CD14-positive monocyte (primary cell): ENCODE measurements around the gene RNU6-7. TPM values are rescaled to one million over a fixed set of nuclear protein-coding genes. Genes with fewer than 3 reads are reported as not detected.

Experiments
- DNase-seq, 3 donors: peaks; one replicate each; pipeline ENCODE4 v3.0.0-alpha.2; 2011 to 2022
- H2AFZ ChIP-seq: 2 replicates; pipeline ENCODE4 v1.6.0; 2012; ENCODE audit warnings: mild to moderate bottlenecking, low read depth, low read length, inconsistent platforms; ENCODE audit not compliant: insufficient read depth, poor library complexity, severe bottlenecking
- H3K27ac ChIP-seq, 2 donors: 1 replicate in 1 of 2; 2 replicates in 1 of 2; pipeline ENCODE4 v1.5.1; 2012 to 2013; ENCODE audit warnings: low read length in 2 of 2, control low read depth in 1 of 2, inconsistent platforms in 1 of 2, low read depth in 1 of 2, mild to moderate bottlenecking in 1 of 2
- H3K27me3 ChIP-seq, 2 donors: one replicate each; pipeline versions ENCODE4 v1.6.0 to v1.6.1; 2011 to 2013; ENCODE audit warnings: low read length in 2 of 2; ENCODE audit not compliant: control insufficient read depth in 2 of 2, insufficient read depth in 2 of 2
- H3K36me3 ChIP-seq, 2 donors: replicated peaks in 1 of 2; 1 replicate in 1 of 2; 2 replicates in 1 of 2; pipeline versions ENCODE4 v1.5.1 to v1.6.1; 2012 to 2013; ENCODE audit warnings: low read length in 2 of 2, control low read depth in 1 of 2, inconsistent platforms in 1 of 2, mild to moderate bottlenecking in 1 of 2; ENCODE audit not compliant: insufficient read depth in 2 of 2, control insufficient read depth in 1 of 2
- H3K4me1 ChIP-seq, 2 donors: 1 replicate in 1 of 2; 2 replicates in 1 of 2; pipeline versions ENCODE4 v1.5.1 to v1.6.1; 2012 to 2013; ENCODE audit warnings: low read length in 2 of 2, control low read depth in 1 of 2, inconsistent platforms in 1 of 2, mild to moderate bottlenecking in 1 of 2, moderate library complexity in 1 of 2; ENCODE audit not compliant: insufficient read depth in 2 of 2, control insufficient read depth in 1 of 2
- H3K4me2 ChIP-seq: replicated peaks from 2 replicates; pipeline ENCODE3; 2012; ENCODE audit warnings: low read length, moderate library complexity, mild to moderate bottlenecking; ENCODE audit not compliant: poor library complexity, severe bottlenecking; ENCODE audit errors: extremely low read depth
- H3K4me3 ChIP-seq, 3 experiments: fragments of 200-600 bp in 1 of 3; sonication (generic) in 1 of 3; replicated peaks in 1 of 3; 1 replicate in 2 of 3; 2 replicates in 1 of 3; pipeline ENCODE4 v1.5.1; 2011 to 2013; ENCODE audit warnings: low read length in 3 of 3, mild to moderate bottlenecking in 3 of 3, control low read depth in 2 of 3, low read depth in 2 of 3, inconsistent platforms in 1 of 3, moderate library complexity in 1 of 3
- H3K79me2 ChIP-seq: 2 replicates; pipeline ENCODE4 v1.6.0; 2012; ENCODE audit warnings: mild to moderate bottlenecking, control low read depth, inconsistent platforms, low read length, moderate library complexity; ENCODE audit not compliant: insufficient read depth
- H3K9ac ChIP-seq: 2 replicates; pipeline ENCODE4 v1.6.0; 2017; ENCODE audit warnings: low read length, mild to moderate bottlenecking; ENCODE audit not compliant: insufficient read depth, poor library complexity, severe bottlenecking
- H3K9me3 ChIP-seq, 2 donors: replicated peaks in 1 of 2; 1 replicate in 1 of 2; 2 replicates in 1 of 2; pipeline versions ENCODE4 v1.5.1 to v1.6.1; 2012 to 2013; ENCODE audit warnings: low read length in 2 of 2, control low read depth in 1 of 2; ENCODE audit not compliant: control insufficient read depth in 1 of 2, insufficient read depth in 1 of 2
- H4K20me1 ChIP-seq: 2 replicates; pipeline ENCODE4 v1.6.0; 2012; ENCODE audit warnings: mild to moderate bottlenecking, low read length, control low read depth, moderate library complexity; ENCODE audit not compliant: insufficient read depth
- H3K27ac Mint-ChIP-seq, 7 donors: one replicate each; pipeline ENCODE4 v1.8.0; 2020; ENCODE audit warnings: mild to moderate bottlenecking in 7 of 7, mixed read lengths in 7 of 7, moderate library complexity in 6 of 7, inconsistent platforms in 2 of 7
- H3K27me3 Mint-ChIP-seq, 3 donors: one replicate each; pipeline ENCODE4 v1.8.0; 2021 to 2022; ENCODE audit warnings: low read depth in 3 of 3, mild to moderate bottlenecking in 3 of 3, mixed read lengths in 3 of 3, moderate library complexity in 3 of 3, inconsistent platforms in 1 of 3
- H3K36me3 Mint-ChIP-seq, 2 donors: one replicate each; pipeline ENCODE4 v1.8.0; 2020; ENCODE audit warnings: mixed read lengths in 2 of 2, inconsistent platforms in 1 of 2, mild to moderate bottlenecking in 1 of 2
- H3K4me1 Mint-ChIP-seq: one replicate; pipeline ENCODE4 v1.8.0; 2020; ENCODE audit warnings: mild to moderate bottlenecking, mixed read lengths
- H3K4me3 Mint-ChIP-seq, 2 donors: one replicate each; pipeline ENCODE4 v1.8.0; 2020; ENCODE audit warnings: mild to moderate bottlenecking in 2 of 2, mixed read lengths in 2 of 2, moderate library complexity in 1 of 2
- H3K9me3 Mint-ChIP-seq, 7 donors: one replicate each; pipeline ENCODE4 v1.8.0; 2020 to 2022; ENCODE audit warnings: mixed read lengths in 7 of 7, mild to moderate bottlenecking in 6 of 7, moderate library complexity in 6 of 7, inconsistent platforms in 2 of 7
- WGBS: methylation state at CpG from one replicate; pipeline ENCODE4 v1.1.5; 2013; ENCODE audit warnings: missing lambda C conversion rate; ENCODE audit not compliant: insufficient coverage; 5-methylcytosine and 5-hydroxymethylcytosine counted together
- intact Hi-C, 2 donors: fragments of 100-400 bp; cut with micrococcal nuclease; formaldehyde crosslinking; loops; one replicate each; pipeline versions ENCODE4 v1.15.0 to v1.15.1; 2023
- polyA plus RNA-seq, 3 donors: library from polyadenylated mRNA; depleted of rRNA in 1 of 3; unstranded in 2 of 3; stranded (reverse) in 1 of 3; fragments of 300-500 nt in 2 of 3; fragments of >200 nt in 1 of 3; fragmentation: Illumina TruSeq in 2 of 3; gene quantifications; 1 replicate in 2 of 3; 2 replicates in 1 of 3; pipeline ENCODE4 v1.2.3, GENCODE V29; 2012 to 2021
- TF ChIP-seq, protein P1 (sequence below): fragments of 200-600 bp; IDR thresholded peaks from one replicate; pipeline ENCODE4 v1.8.0; 2022; ENCODE audit warnings: antibody characterized with exemption, mild to moderate bottlenecking

Gene RNU6-7
- polyA plus RNA-seq, 3 donors: not detected

DNA sequence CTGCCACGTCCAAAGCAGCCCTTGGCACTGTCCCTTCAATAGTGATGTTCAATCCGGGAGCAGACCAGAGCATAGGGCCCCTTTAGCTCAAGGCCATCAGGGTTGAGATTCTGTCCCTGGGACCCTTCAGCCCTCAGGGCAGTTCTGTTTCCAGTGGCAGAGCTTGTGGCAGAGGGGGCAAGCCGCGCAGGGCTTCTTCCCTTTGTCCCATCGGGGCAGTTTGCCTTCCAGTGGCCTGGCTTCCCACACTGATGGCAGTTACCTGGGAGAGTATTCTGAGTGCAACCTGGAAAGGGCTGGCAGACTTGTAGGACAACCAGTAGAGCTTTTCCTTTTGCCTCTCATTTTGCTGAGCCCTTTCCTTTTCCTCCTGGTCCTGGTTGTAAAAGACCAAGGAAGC, 44.9 kb downstream of the RNU6-7 start:
- Histone ChIP-seq H3K4me2 (no peak overlapping the region), H3K4me3 (no peak overlapping the region), H3K27ac (no peak overlapping the region), H2AFZ (no peak overlapping the region), H3K9ac (no peak overlapping the region), H4K20me1 (no peaks in the 10 kb centered on the region), H3K9me3 (no peaks in the 10 kb centered on the region), H3K4me1 (no peaks in the 10 kb centered on the region), H3K36me3 (no peaks in the 10 kb centered on the region), H3K27me3 (no peaks in the 10 kb centered on the region), H3K79me2 (no peaks in the 10 kb centered on the region)
- Mint-ChIP-seq H3K36me3 (no peaks in the 10 kb centered on the region), H3K4me1 (no peaks in the 10 kb centered on the region), H3K27me3 (peaks cover 0 to 1% (median 0%) of the 10 kb centered on the region in 3 donors), H3K4me3 (no peak overlapping the region), H3K27ac (peak overlapping the region in 1 of 7 donors; percentile 79), H3K9me3 (no peaks in the 10 kb centered on the region)
- no peak for DNase-seq
- WGBS: 95% methylated on average over 2 of the region's 5 CpGs
- TF ChIP-seq, protein P1, sequence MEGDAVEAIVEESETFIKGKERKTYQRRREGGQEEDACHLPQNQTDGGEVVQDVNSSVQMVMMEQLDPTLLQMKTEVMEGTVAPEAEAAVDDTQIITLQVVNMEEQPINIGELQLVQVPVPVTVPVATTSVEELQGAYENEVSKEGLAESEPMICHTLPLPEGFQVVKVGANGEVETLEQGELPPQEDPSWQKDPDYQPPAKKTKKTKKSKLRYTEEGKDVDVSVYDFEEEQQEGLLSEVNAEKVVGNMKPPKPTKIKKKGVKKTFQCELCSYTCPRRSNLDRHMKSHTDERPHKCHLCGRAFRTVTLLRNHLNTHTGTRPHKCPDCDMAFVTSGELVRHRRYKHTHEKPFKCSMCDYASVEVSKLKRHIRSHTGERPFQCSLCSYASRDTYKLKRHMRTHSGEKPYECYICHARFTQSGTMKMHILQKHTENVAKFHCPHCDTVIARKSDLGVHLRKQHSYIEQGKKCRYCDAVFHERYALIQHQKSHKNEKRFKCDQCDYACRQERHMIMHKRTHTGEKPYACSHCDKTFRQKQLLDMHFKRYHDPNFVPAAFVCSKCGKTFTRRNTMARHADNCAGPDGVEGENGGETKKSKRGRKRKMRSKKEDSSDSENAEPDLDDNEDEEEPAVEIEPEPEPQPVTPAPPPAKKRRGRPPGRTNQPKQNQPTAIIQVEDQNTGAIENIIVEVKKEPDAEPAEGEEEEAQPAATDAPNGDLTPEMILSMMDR: no peak
- intact Hi-C loops: no loop called here

DNA sequence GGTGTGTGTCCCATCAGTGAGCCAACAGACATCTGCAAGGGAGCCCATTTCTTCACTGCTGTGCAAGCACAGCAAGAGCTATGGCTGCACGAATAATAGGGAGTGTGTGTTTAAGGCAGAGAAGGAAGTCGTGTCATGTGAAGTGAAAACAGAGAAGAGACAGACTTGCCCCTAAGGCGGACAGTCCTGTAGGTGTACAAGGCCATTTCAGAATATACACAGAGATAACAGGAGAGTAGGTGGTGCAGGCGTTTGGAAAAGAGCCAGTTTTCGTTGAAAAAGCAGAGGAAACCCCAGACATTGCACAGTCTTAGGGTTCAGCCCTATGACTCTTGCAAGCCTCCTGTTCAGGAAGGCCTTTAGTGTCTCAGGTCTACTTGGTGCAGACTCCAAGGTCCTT, 47.5 kb downstream of the RNU6-7 start:
- H3K9ac ChIP-seq: no peak overlapping the region
- H3K4me1 ChIP-seq: no peaks in the 10 kb centered on the region
- Mint-ChIP-seq H3K9me3 (no peaks in the 10 kb centered on the region), H3K27ac (no peak overlapping the region), H3K4me1 (no peaks in the 10 kb centered on the region), H3K27me3 (peaks cover 0 to 1% (median 0%) of the 10 kb centered on the region in 3 donors), H3K36me3 (no peaks in the 10 kb centered on the region), H3K4me3 (no peak overlapping the region)
- H3K9me3 ChIP-seq: no peaks in the 10 kb centered on the region
- intact Hi-C loops: no loop called here
- H2AFZ ChIP-seq: no peak overlapping the region
- no peak overlapping the region for H3K4me3 ChIP-seq
- H3K79me2 ChIP-seq: no peaks in the 10 kb centered on the region
- H3K4me2 ChIP-seq: no peak overlapping the region
- H3K27me3 ChIP-seq: no peaks in the 10 kb centered on the region
- no peaks in the 10 kb centered on the region for H3K36me3 ChIP-seq
- TF ChIP-seq, protein P1: no peak
- DNase-seq: no peak
- no peak overlapping the region for H3K27ac ChIP-seq
- H4K20me1 ChIP-seq: no peaks in the 10 kb centered on the region
- 74% methylated on average over 5 of the region's 5 CpGs for WGBS
